ENCODE measurements around the gene TNS1.

GRCh38 chr2:217805668-217806481, 196.9 kb downstream of the TNS1 start:
- TF ChIP-seq EHMT2 (IDR thresholded peaks at IDR 0.05): no peak
- TF ChIP-seq KDM5B (IDR thresholded peaks at IDR 0.05; ENCODE audit: insufficient replicate concordance, low read depth, low read length): no peak
- TF ChIP-seq POLR2AphosphoS5 (IDR thresholded peaks at IDR 0.05; ENCODE audit: control insufficient read depth, insufficient read depth, low read depth, low read length): no peak
- TF ChIP-seq NR3C1 (CRISPR knock-in tag; IDR thresholded peaks at IDR 0.05): no peak

Data from K562 (cell line).